Gastrocnemius medialis (tissue), 4 donors: Measurements from ENCODE around the gene ACY1. TPM values are rescaled to one million over a fixed set of nuclear protein-coding genes. Genes with fewer than 3 reads are reported as not detected.
A peak's percentile ranks its signal among the peaks of the same experiment; 100 is the strongest.

Source experiments
- ATAC-seq, 2 donors: fragments of 150-250 bp; one replicate each; pipeline ENCODE4 v1.9.1; 2016
- DNase-seq, 2 donors: peaks; one replicate each; pipeline ENCODE4 v3.0.0-alpha.2; 2019
- H3K27ac ChIP-seq, 4 donors: fragments of 200-600 bp; sonication (generic); 1 replicate in 1 of 4; 2 replicates in 3 of 4; pipeline ENCODE4 v1.5.1; 2016 to 2018; ENCODE audit warnings: mild to moderate bottlenecking in 2 of 4, moderate library complexity in 1 of 4
- H3K27me3 ChIP-seq, 3 donors: fragments of 200-600 bp; sonication (generic) in 2 of 3; 1 replicate in 1 of 3; 2 replicates in 2 of 3; pipeline versions ENCODE4 v1.5.1 to v1.6.0; 2016 to 2019; ENCODE audit warnings: mild to moderate bottlenecking in 1 of 3, moderate library complexity in 1 of 3
- H3K36me3 ChIP-seq, 2 donors: fragments of 200-600 bp; sonication (generic) in 1 of 2; one replicate each; pipeline ENCODE4 v1.5.1; 2017 to 2018
- H3K4me1 ChIP-seq, 2 donors: fragments of 200-600 bp; sonication (generic) in 1 of 2; one replicate each; pipeline ENCODE4 v1.5.1; 2016 to 2017; ENCODE audit warnings: mild to moderate bottlenecking in 2 of 2
- H3K4me3 ChIP-seq, 4 donors: fragments of 200-600 bp; sonication (generic) in 3 of 4; 1 replicate in 1 of 4; 2 replicates in 3 of 4; pipeline ENCODE4 v1.5.1; 2016 to 2019; ENCODE audit warnings: mild to moderate bottlenecking in 2 of 4
- H3K9me3 ChIP-seq, 3 donors: fragments of 200-600 bp; sonication (generic) in 2 of 3; 1 replicate in 1 of 3; 2 replicates in 2 of 3; pipeline ENCODE4 v1.5.1; 2016 to 2019
- POLR2A ChIP-seq, 2 donors: fragments of 450-650 bp; IDR thresholded peaks; one replicate each; pipeline ENCODE4 v1.6.1; 2017; ENCODE audit warnings: antibody characterized with exemption in 2 of 2, mild to moderate bottlenecking in 2 of 2, moderate library complexity in 2 of 2
- in situ Hi-C, 4 donors: fragments of 200-750 bp; cut with MboI; loops; one replicate each; pipeline versions ENCODE4 v1.15.0 to v1.8.0; 2017; ENCODE audit warnings: low sequenced_read_pairs in 4 of 4
- intact Hi-C: fragments of 100-400 bp; cut with DNase I; formaldehyde crosslinking; loops from one replicate; pipeline ENCODE4 v1.15.1; 2023; ENCODE audit warnings: low total_unique reads
- total RNA-seq, 4 donors: library from RNA; depleted of rRNA; stranded (reverse); fragments of >200 nt; gene quantifications; one replicate each; pipeline versions ENCODE4 v1.1.0 to v1.2.3, GENCODE V29; 2016
- TF ChIP-seq, protein P1 (sequence below), 5 experiments: fragments of 450-650 bp in 3 of 5; fragments of 200-600 bp in 2 of 5; sonication (generic) in 2 of 5; IDR thresholded peaks in 4 of 5; conservative IDR thresholded peaks in 1 of 5; 1 replicate in 4 of 5; 2 replicates in 1 of 5; pipeline ENCODE4 v1.5.1; 2016 to 2019; ENCODE audit warnings: antibody characterized with exemption in 5 of 5, mild to moderate bottlenecking in 3 of 5, moderate library complexity in 3 of 5

Gene ACY1
- total RNA-seq, 4 donors from 2014 or later = 33.5 to 79.3 (median 43.2) TPM

DNA sequence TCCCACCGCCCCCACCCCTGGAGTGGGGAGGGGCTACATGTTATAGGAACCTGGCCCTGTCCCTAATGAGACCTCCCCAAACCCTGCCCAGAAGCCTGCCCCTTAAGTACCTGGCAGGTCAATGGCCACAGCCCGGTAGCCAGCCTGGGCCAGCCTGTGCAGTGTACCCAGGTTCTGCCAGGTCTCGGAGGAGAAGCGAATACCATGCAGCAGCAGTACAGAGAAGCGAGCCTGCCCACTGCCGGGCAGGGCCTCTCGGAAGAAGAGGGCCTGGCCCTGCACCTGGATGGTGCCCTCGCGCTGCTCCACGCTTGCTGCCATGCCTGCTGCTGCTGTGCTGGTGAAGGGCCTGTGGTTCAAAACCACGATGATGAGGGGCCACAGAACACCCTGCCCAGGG, 12.0 kb upstream of the ACY1 start:
- H3K9me3 ChIP-seq = no peaks in the 10 kb centered on the region
- in situ Hi-C loops = no loop called here
- TF ChIP-seq POLR2A (IDR thresholded peaks at IDR 0.05) = no peak
- TF ChIP-seq, protein P1, sequence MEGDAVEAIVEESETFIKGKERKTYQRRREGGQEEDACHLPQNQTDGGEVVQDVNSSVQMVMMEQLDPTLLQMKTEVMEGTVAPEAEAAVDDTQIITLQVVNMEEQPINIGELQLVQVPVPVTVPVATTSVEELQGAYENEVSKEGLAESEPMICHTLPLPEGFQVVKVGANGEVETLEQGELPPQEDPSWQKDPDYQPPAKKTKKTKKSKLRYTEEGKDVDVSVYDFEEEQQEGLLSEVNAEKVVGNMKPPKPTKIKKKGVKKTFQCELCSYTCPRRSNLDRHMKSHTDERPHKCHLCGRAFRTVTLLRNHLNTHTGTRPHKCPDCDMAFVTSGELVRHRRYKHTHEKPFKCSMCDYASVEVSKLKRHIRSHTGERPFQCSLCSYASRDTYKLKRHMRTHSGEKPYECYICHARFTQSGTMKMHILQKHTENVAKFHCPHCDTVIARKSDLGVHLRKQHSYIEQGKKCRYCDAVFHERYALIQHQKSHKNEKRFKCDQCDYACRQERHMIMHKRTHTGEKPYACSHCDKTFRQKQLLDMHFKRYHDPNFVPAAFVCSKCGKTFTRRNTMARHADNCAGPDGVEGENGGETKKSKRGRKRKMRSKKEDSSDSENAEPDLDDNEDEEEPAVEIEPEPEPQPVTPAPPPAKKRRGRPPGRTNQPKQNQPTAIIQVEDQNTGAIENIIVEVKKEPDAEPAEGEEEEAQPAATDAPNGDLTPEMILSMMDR (IDR thresholded peaks at IDR 0.05 in 4 of 5, conservative IDR thresholded peaks at IDR 0.05 in 1 of 5) = no peak
- intact Hi-C loops = loop anchor here (5.0 kb wide), 1 partner anchor 1389 kb away; no protein-coding TSS in a partner anchor
- no peaks in the 10 kb centered on the region for H3K36me3 ChIP-seq
- peaks cover 33 to 42% of the 10 kb centered on the region in 2 donors for H3K4me1 ChIP-seq
- H3K27me3 ChIP-seq = no peaks in the 10 kb centered on the region
- no peak for DNase-seq
- peak overlapping the region; percentile 44 to 100 (median 56) for H3K27ac ChIP-seq
- ATAC-seq = no peak
- H3K4me3 ChIP-seq = no peak overlapping the region

DNA sequence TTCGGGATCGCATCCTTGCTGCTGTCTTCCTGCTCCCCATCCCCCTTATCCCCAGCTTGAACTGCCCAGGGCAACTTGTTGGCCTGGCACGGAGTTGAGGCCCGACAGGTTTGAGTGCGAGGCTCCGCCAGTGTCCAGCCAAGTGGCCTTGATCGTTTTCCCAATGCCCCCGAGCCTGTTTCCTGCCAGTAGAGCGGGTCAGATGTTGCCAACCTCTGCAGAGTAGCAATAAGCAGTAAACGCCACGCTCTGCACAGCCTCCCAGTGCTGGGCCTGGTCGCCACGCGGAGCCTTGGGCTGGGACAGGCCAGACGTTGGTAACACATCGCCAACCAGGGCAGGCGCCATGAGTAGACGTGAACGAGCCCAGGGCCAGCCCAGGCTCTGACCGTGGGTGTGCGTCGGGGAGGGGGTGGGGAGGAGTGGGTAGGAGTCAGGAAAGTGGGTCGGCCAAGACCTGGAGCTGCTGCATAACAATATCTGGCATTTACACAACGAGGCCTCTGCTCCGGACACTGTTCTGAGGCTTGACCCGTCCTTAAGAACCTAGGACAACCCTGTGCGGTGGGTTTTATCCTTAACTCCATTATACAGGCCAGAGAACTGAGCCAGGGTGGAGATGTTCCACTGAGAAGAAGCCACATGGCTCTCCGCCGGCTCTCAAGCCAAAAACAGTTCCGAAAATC, 8.9 kb upstream of the ACY1 start:
- in situ Hi-C loops = no loop called here
- ATAC-seq = peak; percentile 53 to 57
- Histone ChIP-seq H3K36me3 (no peaks in the 10 kb centered on the region), H3K27me3 (no peaks in the 10 kb centered on the region), H3K27ac (peak overlapping the region; percentile 96 to 100 (median 99)), H3K4me1 (peaks cover 23 to 27% of the 10 kb centered on the region in 2 donors), H3K9me3 (no peaks in the 10 kb centered on the region), H3K4me3 (peak overlapping the region; percentile 77 to 99 (median 84))
- DNase-seq = no peak
- intact Hi-C loops = loop anchor here (1.0 to 5.0 kb wide), 2 partner anchors 32 to 1392 kb away; partner anchors contain the start of gene PARP3
- no peak for TF ChIP-seq POLR2A (IDR thresholded peaks at IDR 0.05)
- TF ChIP-seq, protein P1 (IDR thresholded peaks at IDR 0.05 in 4 of 5, conservative IDR thresholded peaks at IDR 0.05 in 1 of 5) = peak in 2 of 5 experiments; percentile 49 to 52

DNA sequence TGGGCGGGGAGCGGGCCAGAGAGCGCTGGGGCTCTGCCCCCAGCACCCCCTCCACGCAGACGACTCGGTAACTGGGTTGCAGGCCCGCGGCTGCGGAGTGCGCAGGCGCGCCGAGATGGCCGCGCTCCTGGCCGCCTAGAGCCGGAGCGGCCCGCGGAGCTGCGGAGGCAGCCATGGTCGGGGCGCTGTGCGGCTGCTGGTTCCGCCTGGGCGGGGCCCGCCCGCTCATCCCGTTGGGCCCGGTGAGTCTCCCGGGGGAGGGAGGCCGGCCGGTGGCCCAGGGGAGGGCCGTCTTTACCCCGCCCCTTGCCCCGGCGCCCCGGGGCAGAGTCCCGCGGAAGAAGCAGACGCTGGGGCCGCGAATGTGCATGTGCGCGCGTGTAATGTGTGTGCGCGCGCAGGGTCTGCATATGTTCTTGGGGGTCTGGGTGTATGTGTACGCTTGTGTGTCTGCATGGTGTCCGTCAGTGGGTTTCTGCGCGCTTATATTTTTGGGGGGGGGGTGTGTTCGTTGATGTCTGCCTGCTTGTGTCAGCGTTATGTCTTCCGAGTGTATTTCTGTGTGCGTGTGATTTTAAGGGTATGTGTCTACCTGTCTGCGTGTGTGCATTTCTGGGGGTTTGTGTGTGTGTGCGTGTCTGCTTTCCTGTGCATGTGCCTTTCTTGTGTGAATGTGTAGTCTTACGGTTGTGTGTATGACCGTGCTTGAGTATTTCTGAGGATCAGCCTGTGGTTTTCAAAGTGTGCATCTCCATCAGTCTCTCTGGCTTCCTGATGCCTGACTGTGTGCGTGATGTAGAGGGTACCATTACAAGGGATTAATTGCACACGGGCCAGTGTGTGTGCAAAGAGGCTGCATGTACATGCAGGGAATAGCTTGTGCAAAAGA, 8.1 kb upstream of the ACY1 start, which contains the start of gene ABHD14A:
TSS of gene ABHD14A (plus strand) at position 102 of the 889 bp plus-strand sequence. CDS start at position 174, 72 bp downstream.
- TF ChIP-seq, protein P1 (IDR thresholded peaks at IDR 0.05 in 4 of 5, conservative IDR thresholded peaks at IDR 0.05 in 1 of 5) = no peak
- TF ChIP-seq POLR2A (IDR thresholded peaks at IDR 0.05) = peak; percentile 29 to 59
- Histone ChIP-seq H3K4me1 (peaks cover 21 to 27% of the 10 kb centered on the region in 2 donors), H3K27ac (peak within 1 kb of the TSS; percentile 96 to 100 (median 99)), H3K36me3 (no peaks in the 10 kb centered on the region), H3K9me3 (no peaks in the 10 kb centered on the region), H3K27me3 (no peaks in the 10 kb centered on the region), H3K4me3 (peak within 1 kb of the TSS; percentile 77 to 99 (median 84))
- peak in 1 of 2 donors; percentile 66 for DNase-seq
- intact Hi-C loops (loop anchor here (1.0 to 5.0 kb wide), 2 partner anchors 33 to 1393 kb away; partner anchors contain the start of gene PARP3), in situ Hi-C loops (no loop called here)
- peak; percentile 53 to 59 for ATAC-seq

DNA sequence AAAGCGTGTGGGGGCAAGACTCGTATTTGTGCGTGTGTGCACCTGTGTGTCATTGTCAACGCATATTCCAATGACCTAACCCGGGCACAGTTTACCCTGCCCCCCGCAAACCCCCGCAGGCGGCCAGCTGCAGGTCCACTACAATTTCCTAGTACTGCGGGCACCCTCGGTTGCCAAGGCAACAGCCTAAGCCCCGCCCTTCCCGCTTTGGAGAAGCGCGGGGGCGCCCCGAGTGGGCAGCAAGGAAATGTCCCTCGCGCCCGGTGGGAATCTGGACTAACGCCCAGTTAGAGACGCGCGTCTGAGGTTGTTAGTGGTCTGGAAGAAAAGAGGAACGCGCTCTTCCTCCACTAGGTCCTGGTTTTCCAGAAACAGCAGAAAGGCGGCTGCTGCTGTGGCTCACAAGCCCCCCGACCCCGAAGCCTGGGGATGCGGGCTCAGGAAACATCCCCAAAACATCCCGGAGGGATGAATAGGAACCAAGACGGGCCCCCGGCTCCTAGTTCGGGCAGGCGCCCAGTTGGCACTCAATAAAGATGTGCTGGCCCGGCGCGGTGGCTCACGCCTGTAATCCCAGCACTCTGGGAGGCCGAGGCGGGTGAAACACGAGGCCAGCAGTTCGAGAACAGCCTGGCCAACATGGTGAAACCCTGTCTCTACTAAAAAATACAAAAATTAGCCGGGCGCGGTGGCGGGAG, 7.3 kb upstream of the ACY1 start:
- ATAC-seq = no peak
- Histone ChIP-seq H3K27ac (peak overlapping the region; percentile 96 to 100 (median 99)), H3K4me3 (peak overlapping the region; percentile 77 to 99 (median 84)), H3K36me3 (no peaks in the 10 kb centered on the region), H3K4me1 (peaks cover 13 to 27% of the 10 kb centered on the region in 2 donors), H3K9me3 (no peaks in the 10 kb centered on the region), H3K27me3 (no peaks in the 10 kb centered on the region)
- in situ Hi-C loops = no loop called here
- intact Hi-C loops = no loop called here
- TF ChIP-seq, protein P1 (IDR thresholded peaks at IDR 0.05 in 4 of 5, conservative IDR thresholded peaks at IDR 0.05 in 1 of 5) = no peak
- no peak for TF ChIP-seq POLR2A (IDR thresholded peaks at IDR 0.05)
- DNase-seq = peak in 1 of 2 donors; percentile 61
